M059J (cell line): Measurements from ENCODE around the gene SLC20A1. TPM values are rescaled to one million over a fixed set of nuclear protein-coding genes. Genes with fewer than 3 reads are reported as not detected.
"Not testable (repeated sequence)": the region's sequence is repeated elsewhere in the genome, so short reads cannot be mapped to it uniquely, and the experiment has no call there.

Source experiments
- DNase-seq: peaks from one replicate; pipeline ENCODE4 v3.0.0-alpha.2; 2012; ENCODE audit warnings: low read depth
- total RNA-seq: library from RNA; depleted of rRNA; stranded (reverse); fragments of >200 nt; shearing (Covaris generic); gene quantifications from 2 replicates; pipeline ENCODE4 v1.2.3, GENCODE V29; 2014; rRNA removed

SLC20A1 gene, protein sequence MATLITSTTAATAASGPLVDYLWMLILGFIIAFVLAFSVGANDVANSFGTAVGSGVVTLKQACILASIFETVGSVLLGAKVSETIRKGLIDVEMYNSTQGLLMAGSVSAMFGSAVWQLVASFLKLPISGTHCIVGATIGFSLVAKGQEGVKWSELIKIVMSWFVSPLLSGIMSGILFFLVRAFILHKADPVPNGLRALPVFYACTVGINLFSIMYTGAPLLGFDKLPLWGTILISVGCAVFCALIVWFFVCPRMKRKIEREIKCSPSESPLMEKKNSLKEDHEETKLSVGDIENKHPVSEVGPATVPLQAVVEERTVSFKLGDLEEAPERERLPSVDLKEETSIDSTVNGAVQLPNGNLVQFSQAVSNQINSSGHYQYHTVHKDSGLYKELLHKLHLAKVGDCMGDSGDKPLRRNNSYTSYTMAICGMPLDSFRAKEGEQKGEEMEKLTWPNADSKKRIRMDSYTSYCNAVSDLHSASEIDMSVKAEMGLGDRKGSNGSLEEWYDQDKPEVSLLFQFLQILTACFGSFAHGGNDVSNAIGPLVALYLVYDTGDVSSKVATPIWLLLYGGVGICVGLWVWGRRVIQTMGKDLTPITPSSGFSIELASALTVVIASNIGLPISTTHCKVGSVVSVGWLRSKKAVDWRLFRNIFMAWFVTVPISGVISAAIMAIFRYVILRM
- 51.7 and 70.1 TPM in 2 replicates for total RNA-seq

DNA sequence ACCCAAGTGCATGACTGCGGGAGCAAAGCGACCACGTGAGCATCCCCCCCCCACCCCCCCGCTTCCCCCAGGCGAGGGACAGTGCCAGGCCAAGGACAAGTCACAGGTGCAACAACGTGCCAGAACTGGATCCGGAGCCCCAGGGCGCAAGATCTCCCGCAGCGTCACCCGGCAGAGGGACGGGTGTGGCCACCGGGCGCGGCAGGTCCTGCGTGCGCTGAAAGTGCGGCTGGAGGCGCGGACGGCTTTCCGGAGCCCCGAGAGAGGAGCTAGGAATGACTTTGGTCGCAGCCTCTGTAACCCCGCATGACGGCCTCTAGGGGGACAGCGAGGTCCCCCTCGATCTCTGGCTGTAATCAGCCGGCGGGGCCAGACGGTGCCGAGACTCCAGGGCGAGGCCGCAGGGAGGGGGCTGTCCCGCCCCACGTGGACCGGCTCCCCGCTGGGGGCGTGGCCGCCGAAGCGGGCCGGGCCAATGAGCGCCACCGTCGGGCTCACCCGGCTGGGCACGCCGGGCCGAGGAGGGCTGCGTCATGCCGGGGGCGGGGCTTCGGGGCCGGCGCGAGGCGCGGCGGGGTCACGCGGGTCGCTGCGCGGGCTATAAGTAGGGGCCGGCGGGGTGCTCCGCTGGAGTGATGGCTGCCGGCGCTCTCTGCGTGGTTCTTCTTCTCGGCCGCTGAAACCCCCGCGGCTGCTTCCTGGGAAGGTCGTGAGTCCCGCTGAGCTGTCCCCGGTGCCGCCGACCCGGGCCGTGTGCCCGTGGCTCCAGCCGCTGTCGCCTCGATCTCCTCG is at the start of gene SLC20A1:
SLC20A1 (plus strand) TSS at position 630 of the 792 bp plus-strand sequence. CDS start 890 bp downstream, outside the sequence.
- peak; percentile 91 for DNase-seq

DNA sequence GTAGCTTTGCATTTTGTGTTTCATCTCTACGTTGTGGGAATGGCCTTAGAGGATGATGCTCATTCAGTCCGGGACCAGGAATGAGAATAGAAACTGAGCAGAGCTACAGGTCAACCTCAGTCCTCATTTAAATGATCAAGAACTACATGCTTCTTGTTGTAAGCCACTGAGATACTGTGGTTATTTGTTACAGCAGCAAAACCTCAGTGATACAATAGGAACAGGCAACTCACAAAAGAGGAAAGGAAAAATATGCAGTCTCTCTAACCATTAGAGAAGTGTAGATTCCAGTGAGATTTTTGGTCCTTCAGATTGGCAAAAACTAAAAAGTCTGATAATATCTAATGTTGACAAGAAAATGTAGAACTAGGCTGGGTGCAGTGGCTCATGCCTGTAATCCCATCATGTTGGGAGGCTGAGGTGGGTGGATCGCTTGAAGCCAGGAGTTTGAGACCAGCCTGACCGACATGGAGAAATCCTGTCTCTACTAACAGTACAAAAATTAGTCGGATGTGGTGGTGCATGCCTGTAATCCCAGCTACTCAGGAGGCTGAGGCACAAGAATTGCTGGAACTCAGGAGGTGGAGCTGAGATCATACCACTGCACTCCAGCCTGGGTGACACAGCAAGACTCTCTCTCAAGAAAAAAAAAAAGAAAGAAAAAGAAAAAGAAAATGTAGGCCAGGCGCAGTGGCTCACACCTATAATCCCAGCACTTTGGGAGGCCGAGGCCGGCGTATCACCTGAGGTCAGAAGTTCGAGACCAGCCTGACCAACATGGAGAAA is 48.0 kb upstream of the SLC20A1 start:
- no peak for DNase-seq

DNA sequence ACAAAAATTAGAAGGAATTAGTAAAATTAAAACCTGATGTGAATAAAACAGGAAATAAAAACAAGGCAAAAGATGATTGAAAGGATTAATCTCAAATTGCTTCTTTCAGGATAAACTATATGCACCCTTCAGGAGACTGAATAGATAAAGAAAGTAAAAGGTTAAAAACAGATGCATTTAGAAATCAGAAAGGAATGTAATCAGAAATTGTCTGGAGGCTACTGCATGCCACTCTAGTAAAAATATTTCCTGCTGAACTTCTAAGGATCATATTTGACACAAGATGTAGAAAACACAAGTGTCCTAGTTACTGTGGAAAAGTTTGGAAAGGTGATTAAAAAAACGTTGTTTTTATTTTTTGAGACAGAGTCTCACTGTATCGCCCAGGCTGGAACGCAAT is 45.1 kb upstream of the SLC20A1 start:
- no peak for DNase-seq

DNA sequence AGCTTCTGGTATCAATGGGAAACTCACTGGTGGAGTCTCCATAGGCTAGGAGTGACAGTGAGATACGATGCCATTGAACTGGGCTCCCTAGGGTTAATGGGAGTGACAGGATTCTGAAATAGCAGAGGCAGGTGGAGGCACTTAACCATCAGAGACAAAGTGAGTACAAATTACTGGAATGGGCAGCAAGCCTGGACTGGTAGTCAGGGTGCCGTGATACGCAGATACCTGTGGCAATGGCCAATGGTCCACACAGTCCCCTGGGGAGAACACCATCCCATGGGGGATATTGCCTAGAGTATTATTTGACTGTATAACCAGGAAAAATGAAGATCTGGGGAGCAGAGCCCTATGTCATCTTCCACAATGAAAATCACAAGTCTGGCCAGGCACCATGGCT is 44.0 kb upstream of the SLC20A1 start:
- DNase-seq, result no peak

DNA sequence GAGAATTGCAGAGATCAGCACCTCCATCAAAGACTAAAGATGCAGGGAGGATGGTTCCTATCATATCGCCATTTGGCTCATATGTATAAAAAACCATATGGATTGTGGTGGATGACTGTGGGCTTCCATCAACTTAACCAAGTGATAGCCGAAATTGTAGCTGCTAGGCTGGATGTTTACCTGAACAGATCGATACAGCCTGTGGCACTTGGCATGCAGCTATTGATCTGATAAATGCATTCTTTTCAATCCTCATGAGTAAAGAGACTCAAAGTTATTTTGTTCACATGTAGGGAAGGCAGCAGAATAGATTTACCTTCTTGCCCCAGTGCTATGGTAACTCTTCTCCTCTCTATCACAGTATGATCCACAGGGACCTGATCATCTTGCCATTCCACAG is 42.8 kb upstream of the SLC20A1 start:
- no peak for DNase-seq

DNA sequence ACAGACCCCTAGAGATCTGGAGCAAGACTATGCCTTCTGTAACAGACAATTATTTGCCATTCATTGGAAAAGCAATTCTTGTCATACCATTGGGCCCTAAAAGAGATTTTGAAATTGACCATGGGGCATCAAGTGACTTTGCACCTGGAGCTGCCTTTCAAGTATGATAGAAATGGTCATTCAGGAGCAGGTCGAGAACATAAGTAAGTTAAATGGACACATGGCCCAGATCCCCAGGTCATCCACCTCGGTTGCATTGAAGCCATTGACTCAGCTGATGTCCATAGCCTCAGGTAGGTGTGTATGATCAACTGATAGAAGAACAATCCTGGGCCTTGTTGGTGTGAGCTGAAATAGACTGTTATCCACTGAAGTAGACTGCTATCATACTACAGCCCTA is 42.0 kb upstream of the SLC20A1 start:
- DNase-seq, result no peak

DNA sequence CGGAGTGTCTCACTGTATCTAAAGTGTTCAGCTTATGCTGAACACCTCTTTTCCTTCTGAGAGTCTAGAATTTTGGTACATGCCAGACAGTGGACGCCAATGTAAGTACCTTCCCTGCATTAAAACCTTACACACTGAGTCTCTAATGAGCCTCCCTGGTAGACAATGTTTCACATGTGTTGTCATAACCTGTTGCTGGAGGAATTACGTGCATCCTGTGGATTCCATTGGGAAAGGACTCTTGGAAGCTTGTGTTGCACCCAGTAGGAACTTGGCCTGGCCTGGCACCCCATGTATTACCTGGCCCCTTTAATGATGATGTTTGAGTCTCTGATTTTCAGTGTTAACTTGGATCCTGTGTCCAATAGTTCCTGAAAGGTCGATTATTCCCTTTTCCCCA is 40.8 kb upstream of the SLC20A1 start:
- DNase-seq, result no peak

DNA sequence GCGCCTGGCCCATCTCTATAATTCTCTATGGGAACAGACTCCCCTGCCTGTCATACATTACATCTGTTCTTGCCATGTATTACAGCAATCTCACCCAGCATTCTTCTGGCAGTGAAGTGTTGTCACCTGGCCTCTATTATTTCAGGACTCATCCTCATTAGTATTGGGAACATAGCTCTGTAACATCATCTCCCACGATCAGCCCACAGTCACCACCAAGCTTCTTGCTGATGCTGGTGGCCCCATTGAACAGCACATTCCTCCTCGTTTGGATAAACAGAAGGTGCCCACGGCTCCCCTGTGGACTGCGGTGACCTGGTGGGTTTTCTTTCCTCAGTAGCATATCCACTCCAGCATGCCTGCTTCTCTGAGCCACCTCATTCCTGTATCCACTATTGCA is 39.8 kb upstream of the SLC20A1 start:
- no peak for DNase-seq

DNA sequence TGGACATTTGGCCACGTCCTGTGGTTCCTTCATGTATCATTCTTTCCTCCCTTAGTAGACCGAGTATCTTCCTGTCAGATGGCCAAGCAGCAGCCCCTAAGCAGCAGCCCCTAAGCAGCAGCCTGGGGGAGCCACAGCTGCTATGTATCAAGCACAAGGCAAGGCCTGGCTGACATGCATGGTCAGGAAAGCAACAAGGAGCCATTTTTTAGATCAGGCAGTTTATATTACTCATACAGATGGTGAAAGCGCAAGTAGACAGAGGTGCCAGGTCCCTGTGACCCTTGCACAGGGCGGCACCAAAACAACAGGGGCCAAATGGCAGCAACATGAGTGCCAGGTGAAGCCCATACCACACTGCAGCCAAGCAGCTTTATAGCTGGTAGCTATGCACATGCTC is 39.2 kb upstream of the SLC20A1 start:
- DNase-seq, result no peak

DNA sequence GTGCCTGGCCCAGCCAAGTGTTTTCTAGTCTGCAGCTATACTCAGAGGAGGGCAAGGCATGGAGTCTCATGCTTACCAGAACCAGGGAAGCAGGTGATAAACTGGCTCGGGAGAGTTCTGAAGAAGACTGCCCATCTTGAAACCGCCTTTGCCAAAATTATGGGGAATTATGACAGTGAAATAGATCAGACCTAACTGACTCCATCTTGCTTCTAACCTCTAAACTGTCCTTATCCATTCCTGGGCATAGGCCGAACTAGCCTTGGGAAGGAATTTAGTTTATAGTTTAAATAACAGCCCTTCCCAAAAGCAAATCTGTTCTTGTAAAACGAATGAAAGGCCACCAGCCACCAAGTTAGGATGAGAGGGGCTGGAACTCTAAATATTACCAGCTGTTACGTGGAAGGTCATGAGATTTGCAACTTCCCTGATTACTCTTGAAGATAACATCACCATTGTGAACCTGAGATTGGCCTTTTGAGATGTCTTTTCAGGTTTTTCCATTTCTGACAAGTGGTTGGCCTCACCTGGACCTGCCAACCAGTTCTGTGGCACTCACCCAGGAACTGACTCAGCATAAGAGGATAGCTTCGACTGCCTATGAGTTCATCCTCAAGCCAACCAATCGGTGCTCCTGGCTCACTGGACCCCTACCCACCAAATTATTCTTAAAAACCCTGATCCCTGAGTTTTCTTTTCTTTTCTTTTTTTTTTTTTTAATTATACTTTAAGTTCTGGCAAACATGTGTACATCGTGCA is 37.9 kb upstream of the SLC20A1 start:
- peak; percentile 37 for DNase-seq

DNA sequence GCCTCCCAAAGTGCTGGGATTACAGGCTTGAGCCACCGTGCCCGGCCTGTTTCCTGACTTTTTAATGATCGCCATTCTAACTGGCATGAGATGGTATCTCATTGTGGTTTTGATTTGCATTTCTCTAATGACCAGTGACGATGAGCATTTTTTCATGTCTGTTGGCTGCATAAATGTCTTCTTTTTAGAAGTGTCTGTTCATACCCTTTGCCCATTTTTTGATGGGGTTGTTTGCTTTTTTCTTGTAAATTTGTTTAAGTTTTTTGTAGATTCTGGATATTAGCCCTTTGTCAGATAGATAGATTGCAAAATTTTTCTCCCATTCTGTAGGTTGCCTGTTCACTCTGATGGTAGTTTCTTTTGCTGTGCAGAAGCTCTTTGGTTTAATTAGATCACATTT is 36.4 kb upstream of the SLC20A1 start:
- not testable (repeated sequence) for DNase-seq

DNA sequence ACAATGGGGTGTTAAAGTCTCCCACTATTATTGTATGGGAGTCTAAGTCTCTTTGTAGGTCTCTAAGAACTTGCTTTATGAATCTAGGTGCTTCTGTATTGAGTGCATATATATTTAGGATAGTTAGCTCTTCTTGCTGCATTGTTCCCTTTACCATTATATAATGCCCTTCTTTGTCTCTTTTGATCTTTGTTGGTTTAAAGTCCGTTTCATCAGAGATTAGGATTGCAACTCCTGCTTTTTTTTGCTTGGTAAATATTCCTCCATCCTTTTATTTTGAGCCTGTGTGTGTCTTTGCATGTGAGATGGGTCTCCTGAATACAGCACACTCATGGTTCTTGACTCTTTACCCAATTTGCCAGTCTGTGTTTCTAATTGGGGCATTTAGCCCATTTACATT is 33.5 kb upstream of the SLC20A1 start:
- DNase-seq, result not testable (repeated sequence)

DNA sequence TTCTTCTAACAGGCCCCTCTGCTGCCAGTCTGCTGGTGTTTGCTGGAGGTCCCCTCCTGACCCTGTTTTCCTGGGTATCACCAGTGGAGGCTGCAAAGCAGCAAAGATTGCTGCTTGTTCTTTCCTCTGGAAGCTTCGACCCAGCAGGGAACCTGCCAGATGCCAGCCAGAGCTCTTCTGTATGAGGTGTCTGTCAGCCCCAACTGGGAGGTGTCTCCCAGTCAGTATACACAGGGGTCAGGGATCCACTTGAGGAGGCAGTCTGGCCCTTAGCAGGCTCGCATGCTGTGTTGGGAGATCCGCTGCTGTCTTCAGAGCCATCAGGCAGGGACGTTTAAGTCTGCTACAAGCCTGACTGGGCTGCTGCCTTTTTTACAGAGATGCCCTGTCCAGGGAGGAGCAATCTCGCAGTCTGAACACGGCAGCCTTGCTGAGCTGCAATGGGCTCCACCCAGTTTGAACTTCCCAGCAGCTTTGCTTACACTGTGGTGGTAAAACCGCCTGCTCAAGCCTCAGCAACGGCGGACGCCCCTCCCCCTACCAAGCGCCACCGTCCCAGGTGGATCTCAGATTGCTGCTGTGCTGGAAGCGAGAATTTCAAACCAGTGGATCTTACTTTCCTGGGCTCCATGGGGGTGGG is 31.4 kb upstream of the SLC20A1 start:
- no peak for DNase-seq

DNA sequence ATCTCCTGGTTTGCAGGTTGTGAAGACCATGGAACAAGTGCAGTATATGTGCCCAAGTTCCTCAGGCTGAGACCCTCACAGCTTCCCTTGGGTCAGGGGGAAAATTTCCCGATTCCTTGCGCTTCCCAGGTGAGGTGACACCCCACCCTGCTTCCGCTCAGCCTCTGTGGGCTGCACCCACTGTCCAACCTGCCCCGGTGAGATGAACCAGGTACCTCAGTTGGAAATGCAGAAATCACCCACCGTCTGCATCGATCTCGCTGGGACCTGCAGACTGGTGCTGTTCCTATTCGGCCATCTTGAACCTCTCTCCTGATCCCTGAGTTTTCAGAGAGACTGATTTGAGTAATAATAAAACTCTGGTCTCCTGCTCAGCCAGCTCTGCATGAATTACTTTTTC is 30.7 kb upstream of the SLC20A1 start:
- DNase-seq, result no peak

DNA sequence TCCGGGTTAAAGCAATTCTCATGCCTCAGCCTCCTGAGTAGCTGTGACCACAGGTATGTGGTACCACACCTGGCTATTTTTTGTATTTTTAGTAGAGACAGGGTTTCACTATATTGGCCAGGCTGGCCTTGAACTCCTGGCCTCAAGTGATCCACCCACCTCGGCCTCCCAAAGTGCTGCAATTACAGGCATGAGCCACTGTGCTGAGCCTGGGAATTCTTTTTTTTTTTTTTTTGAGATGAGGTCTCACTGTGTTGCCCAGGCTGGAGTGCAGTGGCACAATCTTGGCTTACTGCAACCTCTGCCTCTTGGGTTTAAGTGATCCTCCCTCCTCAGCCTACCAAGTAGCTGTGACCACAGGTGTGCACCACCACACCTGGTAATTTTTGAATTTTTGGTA is 29.9 kb upstream of the SLC20A1 start:
- not testable (repeated sequence) for DNase-seq

DNA sequence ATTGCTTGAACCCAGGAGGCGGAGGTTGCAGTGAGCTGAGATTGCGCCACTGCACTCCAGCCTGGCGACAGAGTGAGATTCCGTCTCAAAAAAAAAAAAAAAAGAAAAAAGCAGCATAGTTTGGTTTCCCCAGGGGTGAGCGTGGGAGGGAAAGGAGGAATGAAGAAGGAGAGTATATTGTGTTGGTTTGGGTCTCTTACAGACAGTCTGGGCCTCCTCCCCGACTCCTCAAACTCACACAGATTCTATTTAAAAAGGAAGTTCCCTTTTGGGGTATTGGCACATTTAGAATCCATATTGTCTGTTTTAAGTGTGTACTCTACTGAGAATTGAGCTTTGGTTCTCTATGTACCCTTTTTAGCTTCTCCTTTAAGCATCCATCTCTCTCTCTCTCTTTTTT is 27.4 kb upstream of the SLC20A1 start:
- DNase-seq, result no peak

DNA sequence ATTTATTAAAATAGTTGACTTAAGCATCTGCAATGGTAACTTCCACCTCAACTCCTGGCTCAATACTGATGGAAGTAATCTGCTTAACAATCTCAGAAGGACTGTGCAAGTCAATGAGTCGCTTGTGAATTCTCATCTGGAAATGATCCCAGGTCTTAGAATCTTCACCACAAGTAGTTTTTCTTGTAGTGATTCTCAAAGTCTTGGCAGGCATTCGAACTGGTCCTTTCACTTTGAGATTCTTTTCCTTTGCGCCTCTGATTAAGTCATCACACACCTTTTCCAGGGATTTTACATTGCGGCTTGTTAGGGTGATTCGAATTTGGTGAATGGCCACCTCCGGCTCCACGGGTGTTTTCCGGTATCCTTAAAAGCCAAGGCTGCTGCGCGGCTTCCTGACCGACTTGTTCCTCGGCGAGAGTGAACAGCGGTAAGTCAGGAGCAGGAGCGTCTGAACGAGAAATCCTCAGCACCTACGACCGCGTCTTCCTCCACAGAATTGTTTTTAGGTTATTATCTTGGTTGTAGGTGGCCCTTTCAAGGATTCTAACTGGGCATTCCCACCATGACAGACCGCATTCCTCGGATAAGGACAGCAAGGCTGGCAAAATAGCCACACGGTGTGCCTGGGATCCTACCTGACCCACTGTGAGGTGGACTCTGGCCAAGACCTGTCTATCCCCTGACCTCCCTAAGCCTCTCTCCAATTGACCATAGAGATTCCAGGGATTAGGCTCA is 23.8 kb upstream of the SLC20A1 start:
- DNase-seq, result peak; percentile 85

DNA sequence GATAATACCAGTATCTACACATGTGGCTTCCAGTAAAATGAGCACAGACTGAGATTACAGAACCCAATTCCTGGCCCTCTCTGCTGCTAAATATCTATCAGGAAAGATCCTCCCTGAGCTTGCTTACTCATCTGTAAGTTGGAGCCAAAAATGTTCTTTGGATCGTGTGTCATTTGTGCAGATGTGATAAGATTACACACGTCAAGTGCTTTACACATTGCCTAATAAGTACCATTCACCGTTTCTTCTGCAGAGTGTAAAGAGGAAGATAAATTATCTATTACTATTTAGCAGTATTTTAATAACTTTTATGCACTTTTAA is 23.2 kb upstream of the SLC20A1 start:
- peak; percentile 76 for DNase-seq

DNA sequence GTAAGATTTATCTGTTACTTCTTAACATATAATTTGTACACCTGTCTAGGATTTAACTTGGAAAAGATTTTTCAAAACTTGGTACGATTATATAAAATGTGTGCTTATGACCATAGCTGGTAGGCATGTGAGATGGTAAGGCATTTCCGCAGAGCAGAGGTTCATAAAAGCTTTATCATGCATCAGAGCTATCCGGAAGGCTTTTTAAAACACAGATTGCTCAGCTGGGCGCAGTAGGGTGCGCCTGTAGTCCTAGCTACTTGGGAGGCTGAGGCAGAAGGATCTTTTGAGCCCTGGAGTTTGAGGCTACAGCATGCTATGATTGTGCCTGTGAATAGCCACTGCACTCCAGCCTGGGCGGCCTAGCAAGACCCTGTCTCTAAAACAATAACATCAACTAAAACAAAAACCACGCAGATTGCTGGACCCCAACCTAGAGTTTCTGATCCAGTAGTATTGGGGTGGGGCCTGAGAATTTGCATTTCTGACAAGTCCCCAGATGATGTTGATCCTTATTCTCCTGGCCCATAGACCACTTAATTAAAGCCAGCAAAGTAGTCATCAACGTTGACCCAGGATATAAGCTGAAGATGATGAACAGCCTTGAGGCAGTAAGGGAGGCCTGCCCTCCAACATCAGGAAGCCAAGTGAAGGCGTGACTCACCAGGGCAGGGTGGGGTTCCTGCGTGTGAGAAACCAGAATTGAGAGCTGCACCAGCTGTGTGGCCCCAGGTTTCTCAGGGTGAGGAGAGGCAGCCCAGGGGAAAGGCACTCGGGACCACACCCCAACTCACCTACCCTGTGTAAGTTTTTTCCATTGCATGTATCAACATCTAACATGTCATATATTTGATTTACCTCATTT is 21.6 kb upstream of the SLC20A1 start:
- DNase-seq, result peak; percentile 90
